GM13977 (cell line): ENCODE measurements around the gene CLK1.

Experiments
- DNase-seq: peaks from one replicate; pipeline ENCODE4 v3.0.0; 2012; ENCODE audit warnings: low spot score
- CTCF ChIP-seq: IDR thresholded peaks from 2 replicates; pipeline ENCODE4 v1.5.1; 2012; ENCODE audit warnings: mild to moderate bottlenecking, control low read depth; ENCODE audit not compliant: insufficient read depth; ENCODE audit errors: extremely low read depth, missing control alignments
- in situ Hi-C: fragments of 300-500 bp; cut with MboI; formaldehyde crosslinking; loops from one replicate; pipeline ENCODE4 v1.12.0; 2022; ENCODE audit warnings: low sequenced_read_pairs, low pct_unique_long_range_greater_than_20kb, mixed read lengths, inconsistent platforms; ENCODE audit not compliant: unreplicated experiment

The CLK1 gene

GRCh38 chr2:200843993-200844948 lies 20.2 kb downstream of the CLK1 start:
- TF ChIP-seq CTCF = no peak
- in situ Hi-C loops = no loop called here
- DNase-seq = no peak

DNA sequence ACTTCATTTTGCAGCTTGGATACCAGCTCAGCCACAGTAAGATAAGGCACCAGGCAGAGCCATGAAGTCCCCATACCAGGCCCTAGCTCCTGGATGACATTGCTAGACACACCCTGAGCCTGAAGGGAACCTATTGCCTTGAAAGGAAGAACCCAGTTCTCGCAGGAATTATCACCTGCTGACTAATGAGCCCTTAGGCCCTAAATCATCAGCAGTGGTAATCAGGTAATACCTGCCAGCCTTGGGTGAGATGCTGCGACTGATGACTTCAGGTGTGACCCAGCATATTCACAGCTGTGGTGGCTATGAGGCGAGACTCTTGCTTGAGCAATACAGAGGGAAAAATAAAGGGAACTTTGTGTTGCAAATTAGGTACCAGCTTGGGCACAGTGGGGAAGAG lies 24.9 kb downstream of the CLK1 start:
- in situ Hi-C loops = no loop called here
- no peak for DNase-seq
- no peak for TF ChIP-seq CTCF

GRCh38 chr2:200834701-200835100 lies 29.8 kb downstream of the CLK1 start:
- in situ Hi-C loops = no loop called here
- DNase-seq = no peak
- TF ChIP-seq CTCF = no peak

- no peak for TF ChIP-seq CTCF
- in situ Hi-C loops = no loop called here
- DNase-seq = no peak
Observed at GRCh38 chr2:200829258-200829655, 35.2 kb downstream of the CLK1 start.

DNA sequence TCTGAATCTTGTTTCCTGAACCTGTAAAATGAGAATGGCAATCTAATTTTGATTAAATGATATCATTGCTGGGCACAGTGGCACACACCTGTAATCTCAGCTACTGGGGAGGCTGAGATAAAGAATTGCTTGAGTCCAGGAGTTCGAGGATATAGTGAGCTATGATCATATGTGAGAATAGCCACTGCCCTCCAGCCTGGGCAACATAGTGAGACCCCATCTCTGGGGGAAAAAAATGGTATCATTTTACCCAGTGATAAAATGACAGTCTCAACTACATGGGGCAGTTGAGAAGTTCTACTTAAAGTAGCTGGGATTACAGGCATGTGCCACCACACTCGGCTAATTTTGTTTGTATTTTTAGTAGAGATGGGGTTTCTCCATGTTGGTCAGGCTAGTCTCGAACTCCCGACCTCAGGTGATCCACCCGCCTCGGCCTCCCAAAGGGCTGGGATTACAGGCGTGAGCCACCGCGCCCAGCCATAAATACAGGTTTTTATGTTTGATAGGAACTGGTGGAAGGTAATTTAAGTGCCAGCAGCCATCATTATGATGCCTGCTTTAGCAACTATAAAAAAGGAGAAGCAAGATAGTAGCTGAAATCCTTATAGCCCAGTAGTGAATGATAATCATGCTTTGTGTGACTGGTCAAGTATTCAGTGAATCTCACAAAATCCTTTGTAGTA lies 35.7 kb downstream of the CLK1 start:
- TF ChIP-seq CTCF = no peak
- in situ Hi-C loops = no loop called here
- no peak for DNase-seq

GRCh38 chr2:200828104-200828503 lies 36.4 kb downstream of the CLK1 start:
- in situ Hi-C loops = no loop called here
- no peak for DNase-seq
- TF ChIP-seq CTCF = no peak
